Transverse colon (tissue), 4 donors: ENCODE results near the gene SLX4.

ENCODE experiments used
- CTCF ChIP-seq, 5 experiments: fragments of 200-600 bp in 3 of 5; fragments of 450-650 bp in 2 of 5; sonication (generic) in 3 of 5; IDR thresholded peaks; 1 replicate in 2 of 5; 2 replicates in 3 of 5; pipeline ENCODE4 v1.5.1; 2016 to 2017; ENCODE audit warnings: antibody characterized with exemption in 5 of 5, inconsistent platforms in 3 of 5, mild to moderate bottlenecking in 2 of 5, moderate library complexity in 1 of 5
- EP300 ChIP-seq: sonication (generic); formaldehyde crosslinking; IDR thresholded peaks from one replicate; pipeline ENCODE4 v1.6.1; 2017; ENCODE audit warnings: antibody characterized with exemption, low read depth
- POLR2A ChIP-seq: fragments of 450-650 bp; IDR thresholded peaks from one replicate; pipeline ENCODE4 v1.6.1; 2016; ENCODE audit warnings: antibody characterized with exemption, mild to moderate bottlenecking, moderate library complexity
- POLR2AphosphoS5 ChIP-seq, 3 donors: sonication (generic); formaldehyde crosslinking; IDR thresholded peaks; one replicate each; pipeline ENCODE4 v1.6.1; 2016; ENCODE audit warnings: antibody characterized with exemption in 3 of 3

- TF ChIP-seq EP300, result no peak
- TF ChIP-seq POLR2A, result no peak
- TF ChIP-seq CTCF (IDR thresholded peaks at IDR 0.05), result no peak
- TF ChIP-seq POLR2AphosphoS5 (IDR thresholded peaks at IDR 0.05), result no peak
Measured at GRCh38 chr16:3536271-3536731, 75.1 kb downstream of the SLX4 start.
